MM.1S (cell line): ENCODE data around the gene KLHL7.

Experiments
- CTCF ChIP-seq: fragments of 300-600 bp; sonication (generic); IDR thresholded peaks from 2 replicates; pipeline ENCODE4 v1.5.1; 2016; ENCODE audit warnings: antibody characterized with exemption, low read length, mixed read lengths
- EZH2 ChIP-seq: fragments of 300-600 bp; sonication (generic); optimal IDR thresholded peaks from 2 replicates; pipeline ENCODE3; 2017; ENCODE audit warnings: low read depth, mild to moderate bottlenecking, antibody characterized with exemption, low read length, mixed read lengths
- EZH2phosphoT487 ChIP-seq: fragments of 300-600 bp; sonication (generic); IDR thresholded peaks from 2 replicates; pipeline ENCODE4 v1.6.1; 2018; ENCODE audit warnings: antibody characterized with exemption, low read length

- TF ChIP-seq CTCF (no peak), EZH2 (no peak), EZH2phosphoT487 (no peak)
These were observed 4.9 kb upstream of the KLHL7 start for GRCh38 chr7:23100697-23101096.
